ACC112 (cell line): Measurements from ENCODE around the gene TSPOAP1.

Experiments
- H2AFZ ChIP-seq: fragments of 200-600 bp; sonication (generic); one replicate; pipeline ENCODE4 v1.6.0; 2017; ENCODE audit warnings: antibody characterized with exemption, low read length; ENCODE audit not compliant: unreplicated experiment
- H3K27ac ChIP-seq: fragments of 200-600 bp; sonication (generic); 2 replicates; pipeline ENCODE4 v1.5.1; 2014; ENCODE audit warnings: low read depth, mild to moderate bottlenecking, antibody characterized with exemption, low read length, moderate library complexity
- H3K27me3 ChIP-seq: fragments of 200-600 bp; sonication (generic); 2 replicates; pipeline ENCODE4 v1.6.1; 2014; ENCODE audit warnings: mild to moderate bottlenecking, antibody characterized with exemption, low read length, moderate library complexity, mixed read lengths; ENCODE audit not compliant: insufficient read depth
- H3K36me3 ChIP-seq: fragments of 200-600 bp; sonication (generic); 2 replicates; pipeline ENCODE4 v1.6.1; 2016; ENCODE audit warnings: mild to moderate bottlenecking, antibody characterized with exemption, low read length, moderate library complexity, mixed read lengths; ENCODE audit not compliant: insufficient read depth
- H3K4me1 ChIP-seq: fragments of 200-600 bp; sonication (generic); one replicate; pipeline ENCODE4 v1.6.1; 2016; ENCODE audit warnings: low read length, mixed read lengths; ENCODE audit not compliant: insufficient read depth, unreplicated experiment, control insufficient read depth
- H3K4me3 ChIP-seq: fragments of 200-600 bp; sonication (generic); 2 replicates; pipeline ENCODE4 v1.5.1; 2014; ENCODE audit warnings: mild to moderate bottlenecking, low read depth, low read length
- H3K79me2 ChIP-seq: fragments of 200-600 bp; sonication (generic); one replicate; pipeline ENCODE4 v1.6.0; 2016; ENCODE audit warnings: low read length; ENCODE audit not compliant: control insufficient read depth, unreplicated experiment, insufficient read depth

TSPOAP1 gene

DNA sequence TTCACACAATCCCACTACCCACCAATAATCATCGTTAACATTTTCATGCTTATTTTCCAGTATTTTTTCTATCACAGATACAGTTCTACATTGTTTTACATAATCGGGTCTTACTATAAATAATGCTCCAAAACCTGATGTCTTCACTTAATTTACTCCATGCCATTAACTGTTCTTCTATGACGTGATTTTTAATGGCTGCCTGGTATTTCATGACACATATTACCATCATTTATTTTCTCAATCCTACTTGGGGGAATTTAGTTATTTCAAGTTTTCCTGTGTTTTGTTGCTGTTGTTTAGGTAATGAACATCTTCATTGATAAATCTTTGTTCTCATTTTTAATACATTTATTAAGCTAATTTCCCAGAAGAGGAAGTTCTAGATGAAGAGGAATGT lies 75.5 kb downstream of the TSPOAP1 start:
- Histone ChIP-seq H3K27me3 (peaks cover 45% of the 10 kb centered on the region), H3K4me1 (no peaks in the 10 kb centered on the region), H3K79me2 (no peaks in the 10 kb centered on the region), H3K36me3 (no peaks in the 10 kb centered on the region), H3K27ac (no peak overlapping the region), H2AFZ (no peak overlapping the region), H3K4me3 (no peak overlapping the region)

DNA sequence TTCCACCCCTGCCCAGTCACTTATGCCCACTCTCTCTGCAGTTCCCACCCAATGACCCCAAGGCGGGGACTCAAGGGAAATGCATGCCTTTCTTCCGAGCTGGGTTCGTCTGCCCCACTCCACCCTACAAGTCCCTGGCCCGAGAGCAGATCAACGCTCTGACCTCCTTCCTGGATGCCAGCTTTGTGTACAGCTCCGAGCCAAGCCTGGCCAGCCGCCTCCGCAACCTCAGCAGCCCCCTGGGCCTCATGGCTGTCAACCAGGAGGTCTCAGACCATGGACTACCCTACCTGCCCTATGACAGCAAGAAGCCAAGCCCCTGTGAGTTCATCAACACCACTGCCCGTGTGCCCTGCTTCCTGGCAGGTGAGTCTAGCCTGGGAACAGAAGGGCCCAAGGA lies 76.5 kb downstream of the TSPOAP1 start:
- Histone ChIP-seq H3K27ac (no peak overlapping the region), H3K79me2 (no peaks in the 10 kb centered on the region), H3K27me3 (peaks cover 41% of the 10 kb centered on the region), H3K4me1 (no peaks in the 10 kb centered on the region), H3K36me3 (no peaks in the 10 kb centered on the region), H2AFZ (no peak overlapping the region), H3K4me3 (no peak overlapping the region)
